GM23338 (cell line): ENCODE results near the gene CES2.
"Not testable (repeated sequence)": the region's sequence is repeated elsewhere in the genome, so short reads cannot be mapped to it uniquely, and the experiment has no call there.

Source experiments
- CREB1 ChIP-seq: fragments of 250-450 bp; sonication (Bioruptor Pico); IDR thresholded peaks from 2 replicates; pipeline ENCODE4 v1.5.0; 2020; ENCODE audit warnings: low read depth, mild to moderate bottlenecking, moderate library complexity
- EZH2 ChIP-seq: fragments of 200-600 bp; sonication (generic); IDR thresholded peaks from one replicate; pipeline ENCODE4 v1.8.0; 2017; ENCODE audit warnings: antibody characterized with exemption, mild to moderate bottlenecking, low read depth; ENCODE audit not compliant: unreplicated experiment
- EZH2phosphoT487 ChIP-seq: fragments of 200-600 bp; sonication (generic); IDR thresholded peaks from one replicate; pipeline ENCODE4 v1.8.1; 2018; ENCODE audit warnings: antibody characterized with exemption; ENCODE audit not compliant: unreplicated experiment
- JUNB ChIP-seq: IDR thresholded peaks from one replicate; pipeline ENCODE4 v1.6.1; 2016; ENCODE audit warnings: antibody characterized with exemption; ENCODE audit not compliant: unreplicated experiment
- NANOG ChIP-seq: IDR thresholded peaks from 2 replicates; pipeline ENCODE4 v1.6.1; 2016; ENCODE audit warnings: antibody characterized with exemption, borderline replicate concordance
- POLR2AphosphoS5 ChIP-seq: IDR thresholded peaks from 2 replicates; pipeline ENCODE4 v1.6.1; 2016; ENCODE audit warnings: antibody characterized with exemption, low read depth
- STAT1 ChIP-seq: IDR thresholded peaks from one replicate; pipeline ENCODE4 v1.6.1; 2016; ENCODE audit warnings: antibody characterized with exemption; ENCODE audit not compliant: unreplicated experiment
- ZNF114 ChIP-seq: fragments of 250-450 bp; sonication (Bioruptor Pico); IDR thresholded peaks from 2 replicates; pipeline ENCODE4 v1.5.0; 2020; ENCODE audit warnings: mild to moderate bottlenecking, moderate library complexity
- ZNF331 ChIP-seq: fragments of 250-450 bp; sonication (Bioruptor Pico); IDR thresholded peaks from 2 replicates; pipeline ENCODE4 v1.5.0; 2020; ENCODE audit warnings: low read depth, mild to moderate bottlenecking, moderate library complexity
- ZNF462 ChIP-seq: fragments of 250-450 bp; sonication (Bioruptor Pico); IDR thresholded peaks from 2 replicates; pipeline ENCODE4 v1.5.0; 2020; ENCODE audit warnings: mild to moderate bottlenecking, moderate library complexity
- TF ChIP-seq, protein P1 (sequence below), 2 experiments: fragments of 200-600 bp in 1 of 2; sonication (generic) in 1 of 2; conservative IDR thresholded peaks; 2 replicates each; pipeline versions ENCODE4 v1.5.1 to v1.6.1; 2016 to 2017; ENCODE audit warnings: antibody characterized with exemption in 2 of 2, low read depth in 2 of 2, mild to moderate bottlenecking in 2 of 2, moderate library complexity in 1 of 2
- TF ChIP-seq, protein P2 (sequence below): IDR thresholded peaks from one replicate; pipeline ENCODE4 v1.6.1; 2018; ENCODE audit warnings: antibody characterized with exemption; ENCODE audit not compliant: unreplicated experiment
- TF ChIP-seq, protein P3 (sequence below): IDR thresholded peaks from 2 replicates; pipeline ENCODE4 v1.6.1; 2016; ENCODE audit warnings: antibody characterized with exemption

DNA sequence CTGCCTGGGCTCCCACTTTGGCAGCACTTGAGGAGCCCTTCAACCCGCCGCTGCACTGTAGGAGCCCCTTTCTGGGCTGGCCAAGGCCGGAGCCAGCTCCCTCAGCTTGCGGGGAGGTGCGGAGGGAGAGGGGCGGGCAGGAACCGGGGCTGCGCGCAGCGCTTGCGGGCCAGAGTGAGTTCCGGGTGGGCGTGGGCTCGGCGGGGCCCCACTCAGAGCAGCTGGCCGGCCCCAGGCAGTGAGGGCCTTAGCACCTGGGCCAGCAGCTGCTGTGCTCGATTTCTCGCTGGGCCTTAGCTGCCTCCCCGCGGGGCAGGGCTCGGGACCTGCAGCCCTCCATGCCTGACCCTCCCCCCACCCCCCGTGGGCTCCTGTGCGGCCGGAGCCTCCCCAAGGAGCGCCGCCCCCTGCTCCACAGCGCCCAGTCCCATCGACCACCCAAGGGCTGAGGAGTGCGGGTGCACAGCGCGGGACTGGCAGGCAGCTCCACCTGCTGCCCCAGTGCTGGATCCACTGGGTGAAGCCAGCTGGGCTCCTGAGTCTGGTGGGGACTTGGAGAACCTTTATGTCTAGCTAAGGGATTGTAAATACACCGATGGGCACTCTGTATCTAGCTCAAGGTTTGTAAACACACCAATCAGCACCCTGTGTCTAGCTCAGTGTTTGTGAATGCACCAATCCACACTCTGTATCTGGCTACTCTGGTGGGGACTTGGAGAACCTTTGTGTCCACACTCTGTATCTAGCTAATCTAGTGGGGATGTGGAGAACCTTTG lies 39.0 kb downstream of the CES2 start:
- TF ChIP-seq POLR2AphosphoS5; EZH2; ZNF331 (CRISPR knock-in tag); CREB1 (CRISPR knock-in tag); ZNF462; EZH2phosphoT487; JUNB; NANOG; STAT1; ZNF114: not testable (repeated sequence)
- TF ChIP-seq, protein P1, sequence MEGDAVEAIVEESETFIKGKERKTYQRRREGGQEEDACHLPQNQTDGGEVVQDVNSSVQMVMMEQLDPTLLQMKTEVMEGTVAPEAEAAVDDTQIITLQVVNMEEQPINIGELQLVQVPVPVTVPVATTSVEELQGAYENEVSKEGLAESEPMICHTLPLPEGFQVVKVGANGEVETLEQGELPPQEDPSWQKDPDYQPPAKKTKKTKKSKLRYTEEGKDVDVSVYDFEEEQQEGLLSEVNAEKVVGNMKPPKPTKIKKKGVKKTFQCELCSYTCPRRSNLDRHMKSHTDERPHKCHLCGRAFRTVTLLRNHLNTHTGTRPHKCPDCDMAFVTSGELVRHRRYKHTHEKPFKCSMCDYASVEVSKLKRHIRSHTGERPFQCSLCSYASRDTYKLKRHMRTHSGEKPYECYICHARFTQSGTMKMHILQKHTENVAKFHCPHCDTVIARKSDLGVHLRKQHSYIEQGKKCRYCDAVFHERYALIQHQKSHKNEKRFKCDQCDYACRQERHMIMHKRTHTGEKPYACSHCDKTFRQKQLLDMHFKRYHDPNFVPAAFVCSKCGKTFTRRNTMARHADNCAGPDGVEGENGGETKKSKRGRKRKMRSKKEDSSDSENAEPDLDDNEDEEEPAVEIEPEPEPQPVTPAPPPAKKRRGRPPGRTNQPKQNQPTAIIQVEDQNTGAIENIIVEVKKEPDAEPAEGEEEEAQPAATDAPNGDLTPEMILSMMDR (conservative IDR thresholded peaks at IDR 0.05; ENCODE audit: low read depth in 2 of 2): not testable (repeated sequence)
- TF ChIP-seq, protein P2, sequence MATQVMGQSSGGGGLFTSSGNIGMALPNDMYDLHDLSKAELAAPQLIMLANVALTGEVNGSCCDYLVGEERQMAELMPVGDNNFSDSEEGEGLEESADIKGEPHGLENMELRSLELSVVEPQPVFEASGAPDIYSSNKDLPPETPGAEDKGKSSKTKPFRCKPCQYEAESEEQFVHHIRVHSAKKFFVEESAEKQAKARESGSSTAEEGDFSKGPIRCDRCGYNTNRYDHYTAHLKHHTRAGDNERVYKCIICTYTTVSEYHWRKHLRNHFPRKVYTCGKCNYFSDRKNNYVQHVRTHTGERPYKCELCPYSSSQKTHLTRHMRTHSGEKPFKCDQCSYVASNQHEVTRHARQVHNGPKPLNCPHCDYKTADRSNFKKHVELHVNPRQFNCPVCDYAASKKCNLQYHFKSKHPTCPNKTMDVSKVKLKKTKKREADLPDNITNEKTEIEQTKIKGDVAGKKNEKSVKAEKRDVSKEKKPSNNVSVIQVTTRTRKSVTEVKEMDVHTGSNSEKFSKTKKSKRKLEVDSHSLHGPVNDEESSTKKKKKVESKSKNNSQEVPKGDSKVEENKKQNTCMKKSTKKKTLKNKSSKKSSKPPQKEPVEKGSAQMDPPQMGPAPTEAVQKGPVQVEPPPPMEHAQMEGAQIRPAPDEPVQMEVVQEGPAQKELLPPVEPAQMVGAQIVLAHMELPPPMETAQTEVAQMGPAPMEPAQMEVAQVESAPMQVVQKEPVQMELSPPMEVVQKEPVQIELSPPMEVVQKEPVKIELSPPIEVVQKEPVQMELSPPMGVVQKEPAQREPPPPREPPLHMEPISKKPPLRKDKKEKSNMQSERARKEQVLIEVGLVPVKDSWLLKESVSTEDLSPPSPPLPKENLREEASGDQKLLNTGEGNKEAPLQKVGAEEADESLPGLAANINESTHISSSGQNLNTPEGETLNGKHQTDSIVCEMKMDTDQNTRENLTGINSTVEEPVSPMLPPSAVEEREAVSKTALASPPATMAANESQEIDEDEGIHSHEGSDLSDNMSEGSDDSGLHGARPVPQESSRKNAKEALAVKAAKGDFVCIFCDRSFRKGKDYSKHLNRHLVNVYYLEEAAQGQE: not testable (repeated sequence)
- TF ChIP-seq, protein P3, sequence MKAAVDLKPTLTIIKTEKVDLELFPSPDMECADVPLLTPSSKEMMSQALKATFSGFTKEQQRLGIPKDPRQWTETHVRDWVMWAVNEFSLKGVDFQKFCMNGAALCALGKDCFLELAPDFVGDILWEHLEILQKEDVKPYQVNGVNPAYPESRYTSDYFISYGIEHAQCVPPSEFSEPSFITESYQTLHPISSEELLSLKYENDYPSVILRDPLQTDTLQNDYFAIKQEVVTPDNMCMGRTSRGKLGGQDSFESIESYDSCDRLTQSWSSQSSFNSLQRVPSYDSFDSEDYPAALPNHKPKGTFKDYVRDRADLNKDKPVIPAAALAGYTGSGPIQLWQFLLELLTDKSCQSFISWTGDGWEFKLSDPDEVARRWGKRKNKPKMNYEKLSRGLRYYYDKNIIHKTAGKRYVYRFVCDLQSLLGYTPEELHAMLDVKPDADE: not testable (repeated sequence)
